Liver (tissue), 9 donors: ENCODE measurements around the gene DDOST. TPM values are rescaled to one million over a fixed set of nuclear protein-coding genes. Genes with fewer than 3 reads are reported as not detected.

Source experiments
- DNase-seq: peaks from one replicate; pipeline ENCODE4 v3.0.0-alpha.2; 2017; ENCODE audit warnings: low spot score
- H3K27ac ChIP-seq, 2 donors: one replicate each; pipeline ENCODE4 v1.7.0; 2013; ENCODE audit warnings: inconsistent platforms in 2 of 2, low read length in 2 of 2, control low read depth in 1 of 2, low read depth in 1 of 2, mild to moderate bottlenecking in 1 of 2
- H3K27me3 ChIP-seq, 4 donors: one replicate each; pipeline versions ENCODE4 v1.6.1 to v1.7.0; 2013; ENCODE audit warnings: low read length in 3 of 4, inconsistent platforms in 1 of 4, mild to moderate bottlenecking in 1 of 4, moderate library complexity in 1 of 4; ENCODE audit not compliant: control insufficient read depth in 4 of 4, insufficient read depth in 4 of 4
- H3K36me3 ChIP-seq, 4 donors: one replicate each; pipeline versions ENCODE4 v1.6.1 to v1.7.0; 2013; ENCODE audit warnings: low read length in 3 of 4, mild to moderate bottlenecking in 3 of 4, low read depth in 1 of 4, moderate library complexity in 1 of 4; ENCODE audit not compliant: control insufficient read depth in 4 of 4, insufficient read depth in 3 of 4
- H3K4me1 ChIP-seq, 4 donors: one replicate each; pipeline versions ENCODE4 v1.6.1 to v1.7.0; 2013; ENCODE audit warnings: low read length in 3 of 4, mild to moderate bottlenecking in 3 of 4, moderate library complexity in 1 of 4; ENCODE audit not compliant: control insufficient read depth in 4 of 4, insufficient read depth in 4 of 4
- H3K4me3 ChIP-seq, 3 donors: one replicate each; pipeline versions ENCODE4 v1.6.1 to v1.7.0; 2013; ENCODE audit warnings: low read length in 3 of 3, control low read depth in 1 of 3, low read depth in 1 of 3, mild to moderate bottlenecking in 1 of 3
- H3K9ac ChIP-seq, 2 donors: one replicate each; pipeline ENCODE4 v1.7.0; 2013; ENCODE audit warnings: low read length in 2 of 2, mild to moderate bottlenecking in 2 of 2, moderate library complexity in 2 of 2, control low read depth in 1 of 2, low read depth in 1 of 2
- H3K9me3 ChIP-seq, 4 donors: one replicate each; pipeline versions ENCODE4 v1.6.1 to v1.7.0; 2013; ENCODE audit warnings: low read length in 3 of 4; ENCODE audit not compliant: control insufficient read depth in 4 of 4
- ATF3 ChIP-seq: IDR thresholded peaks from 2 replicates; pipeline ENCODE4 v1.6.1; 2016; ENCODE audit warnings: antibody characterized with exemption
- EGR1 ChIP-seq, 2 donors: IDR thresholded peaks; 2 replicates each; pipeline ENCODE4 v1.6.1; 2016 to 2018; ENCODE audit warnings: antibody characterized with exemption in 2 of 2, low read depth in 2 of 2
- FOXA1 ChIP-seq: IDR thresholded peaks from 2 replicates; pipeline ENCODE4 v1.6.1; 2016; ENCODE audit warnings: antibody characterized with exemption
- FOXA2 ChIP-seq: IDR thresholded peaks from 2 replicates; pipeline ENCODE4 v1.6.1; 2016; ENCODE audit warnings: antibody characterized with exemption
- GABPA ChIP-seq, 2 donors: IDR thresholded peaks in 1 of 2; conservative IDR thresholded peaks in 1 of 2; 2 replicates each; pipeline ENCODE4 v1.6.1; 2016; ENCODE audit warnings: antibody characterized with exemption in 2 of 2, mild to moderate bottlenecking in 1 of 2, moderate library complexity in 1 of 2
- HNF4A ChIP-seq, 2 donors: conservative IDR thresholded peaks; 2 replicates each; pipeline ENCODE4 v1.6.1; 2016; ENCODE audit warnings: antibody characterized with exemption in 2 of 2, mild to moderate bottlenecking in 2 of 2
- HNF4G ChIP-seq: IDR thresholded peaks from 2 replicates; pipeline ENCODE4 v1.6.1; 2016; ENCODE audit warnings: antibody characterized with exemption
- JUND ChIP-seq, 2 donors: IDR thresholded peaks; 2 replicates each; pipeline ENCODE4 v1.6.1; 2016; ENCODE audit warnings: antibody characterized with exemption in 2 of 2
- MAX ChIP-seq: IDR thresholded peaks from 2 replicates; pipeline ENCODE4 v1.6.1; 2016; ENCODE audit warnings: antibody characterized with exemption
- NR2F2 ChIP-seq: IDR thresholded peaks from 2 replicates; pipeline ENCODE4 v1.6.1; 2016; ENCODE audit warnings: antibody characterized with exemption
- RAD21 ChIP-seq, 2 donors: IDR thresholded peaks; 2 replicates each; pipeline ENCODE4 v1.6.1; 2016; ENCODE audit warnings: antibody characterized with exemption in 2 of 2, mild to moderate bottlenecking in 2 of 2
- REST ChIP-seq: IDR thresholded peaks from 2 replicates; pipeline ENCODE4 v1.6.1; 2016; ENCODE audit warnings: antibody characterized with exemption, mild to moderate bottlenecking
- RXRA ChIP-seq, 2 donors: IDR thresholded peaks; 2 replicates each; pipeline ENCODE4 v1.6.1; 2017 to 2018; ENCODE audit warnings: antibody characterized with exemption in 2 of 2, mild to moderate bottlenecking in 1 of 2
- SP1 ChIP-seq: IDR thresholded peaks from 2 replicates; pipeline ENCODE4 v1.6.1; 2018; ENCODE audit warnings: antibody characterized with exemption, mild to moderate bottlenecking
- YY1 ChIP-seq: IDR thresholded peaks from 2 replicates; pipeline ENCODE4 v1.6.1; 2016; ENCODE audit warnings: antibody characterized with exemption, mild to moderate bottlenecking
- ZBTB33 ChIP-seq: IDR thresholded peaks from 2 replicates; pipeline ENCODE4 v1.6.1; 2016; ENCODE audit warnings: antibody characterized with exemption
- WGBS: extraction: QIAGEN DNeasy Blood & Tissue Kit; methylation state at CpG from one replicate; pipeline ENCODE4 v1.1.7; 2013; 5-methylcytosine and 5-hydroxymethylcytosine counted together
- polyA plus RNA-seq, 2 donors: library from polyadenylated mRNA; stranded (reverse) in 1 of 2; unstranded in 1 of 2; fragments of 200-250 nt in 1 of 2; fragments of >200 nt in 1 of 2; fragmentation: Nextera tagmentation in 1 of 2; extraction: Ambion mirVana in 1 of 2; gene quantifications; one replicate each; pipeline versions ENCODE4 v1.2.1 to v1.2.3, GENCODE V29; 2013 to 2015
- total RNA-seq, 2 donors: library from RNA; depleted of rRNA; stranded (reverse); fragments of >200 nt; gene quantifications; one replicate each; pipeline ENCODE4 v1.2.3, GENCODE V29; 2014
- donor health status: healthy.
- donor health status: healthy.
- donor health status: healthy.
- donor health status: healthy.
- donor health status: healthy.

DDOST gene
- total and polyA plus RNA-seq, 4 donors: 70.2 to 193 (median 164) TPM

GRCh38 chr1:20705203-20705755 lies 44.1 kb upstream of the DDOST start:
- Histone ChIP-seq H3K4me1 (no peaks in the 10 kb centered on the region), H3K27ac (no peak overlapping the region), H3K4me3 (no peak overlapping the region), H3K9me3 (no peaks in the 10 kb centered on the region), H3K9ac (no peak overlapping the region), H3K27me3 (no peaks in the 10 kb centered on the region), H3K36me3 (no peaks in the 10 kb centered on the region)
- TF ChIP-seq FOXA2 (no peak), YY1 (no peak), REST (no peak), MAX (no peak), ZBTB33 (no peak), EGR1 (IDR thresholded peaks at IDR 0.05; ENCODE audit: low read depth in 2 of 2) (no peak), HNF4G (no peak), SP1 (no peak), FOXA1 (no peak), ATF3 (no peak), JUND (IDR thresholded peaks at IDR 0.05) (no peak)
- 84% methylated on average over 15 of the region's 15 CpGs for WGBS
- no peak for DNase-seq

- DNase-seq: no peak
- Histone ChIP-seq H3K36me3 (no peaks in the 10 kb centered on the region), H3K9me3 (no peaks in the 10 kb centered on the region), H3K9ac (no peak overlapping the region), H3K4me3 (no peak overlapping the region), H3K4me1 (no peaks in the 10 kb centered on the region), H3K27me3 (no peaks in the 10 kb centered on the region), H3K27ac (no peak overlapping the region)
- TF ChIP-seq RAD21 (IDR thresholded peaks at IDR 0.05) (no peak), NR2F2 (no peak), RXRA (IDR thresholded peaks at IDR 0.05) (no peak), HNF4A (conservative IDR thresholded peaks at IDR 0.05) (no peak), MAX (no peak), GABPA (IDR thresholded peaks at IDR 0.05 in 1 of 2, conservative IDR thresholded peaks at IDR 0.05 in 1 of 2) (no peak), ATF3 (no peak), HNF4G (no peak)
- WGBS: 95% methylated on average over 41 of the region's 41 CpGs
Observed at GRCh38 chr1:20704390-20705202, 43.4 kb upstream of the DDOST start.
